Transverse colon (tissue), 4 donors: ENCODE data around the gene HDAC4. TPM values are rescaled to one million over a fixed set of nuclear protein-coding genes. Genes with fewer than 3 reads are reported as not detected.

Experiments
- DNase-seq: peaks from one replicate; pipeline ENCODE4 v3.0.0-alpha.2; 2019
- H3K27ac ChIP-seq, 4 donors: fragments of 200-600 bp; sonication (generic); 2 replicates each; pipeline ENCODE4 v1.5.1; 2016 to 2018; ENCODE audit warnings: inconsistent platforms in 4 of 4
- H3K27me3 ChIP-seq: fragments of 200-600 bp; sonication (generic); 2 replicates; pipeline ENCODE4 v1.5.1; 2017; ENCODE audit warnings: inconsistent platforms
- H3K36me3 ChIP-seq, 4 donors: fragments of 200-600 bp; sonication (generic); 2 replicates each; pipeline ENCODE4 v1.5.1; 2017 to 2019; ENCODE audit warnings: inconsistent platforms in 4 of 4
- H3K4me1 ChIP-seq, 4 donors: fragments of 200-600 bp; sonication (generic); 2 replicates each; pipeline ENCODE4 v1.5.1; 2017 to 2020; ENCODE audit warnings: inconsistent platforms in 4 of 4
- H3K4me3 ChIP-seq, 4 donors: fragments of 200-600 bp; sonication (generic); 1 replicate in 1 of 4; 2 replicates in 3 of 4; pipeline versions ENCODE4 v1.5.1 to v1.6.1; 2017 to 2019; ENCODE audit warnings: inconsistent platforms in 4 of 4
- H3K9me3 ChIP-seq, 2 donors: fragments of 200-600 bp; sonication (generic); 2 replicates each; pipeline ENCODE4 v1.5.1; 2017 to 2019; ENCODE audit warnings: inconsistent platforms in 2 of 2
- EP300 ChIP-seq: sonication (generic); formaldehyde crosslinking; IDR thresholded peaks from one replicate; pipeline ENCODE4 v1.6.1; 2017; ENCODE audit warnings: antibody characterized with exemption, low read depth
- POLR2A ChIP-seq: fragments of 450-650 bp; IDR thresholded peaks from one replicate; pipeline ENCODE4 v1.6.1; 2016; ENCODE audit warnings: antibody characterized with exemption, mild to moderate bottlenecking, moderate library complexity
- POLR2AphosphoS5 ChIP-seq, 3 donors: sonication (generic); formaldehyde crosslinking; IDR thresholded peaks; one replicate each; pipeline ENCODE4 v1.6.1; 2016; ENCODE audit warnings: antibody characterized with exemption in 3 of 3
- WGBS, 2 donors: methylation state at CpG; one replicate each; pipeline ENCODE4 v1.1.5; 2018; ENCODE audit warnings: low coverage in 1 of 2; 5-methylcytosine and 5-hydroxymethylcytosine counted together
- in situ Hi-C, 4 donors: fragments of 200-750 bp; cut with MboI; loops; one replicate each; pipeline versions ENCODE4 v1.15.0 to v1.15.1; 2017; ENCODE audit warnings: low sequenced_read_pairs in 3 of 4, low pct_ligation_motif_present in 1 of 4, low pct_unique_long_range_greater_than_20kb in 1 of 4
- intact Hi-C: fragments of 100-400 bp; cut with DNase I; formaldehyde crosslinking; loops from one replicate; pipeline ENCODE4 v1.15.1; 2023; ENCODE audit warnings: low total_unique reads
- total RNA-seq, 4 donors: library from RNA; depleted of rRNA; stranded (reverse); fragments of >200 nt; gene quantifications; one replicate each; pipeline ENCODE4 v1.1.0, GENCODE V29; 2016
- TF ChIP-seq, protein P1 (sequence below), 5 experiments: fragments of 200-600 bp in 3 of 5; fragments of 450-650 bp in 2 of 5; sonication (generic) in 3 of 5; IDR thresholded peaks; 1 replicate in 2 of 5; 2 replicates in 3 of 5; pipeline ENCODE4 v1.5.1; 2016 to 2017; ENCODE audit warnings: antibody characterized with exemption in 5 of 5, inconsistent platforms in 3 of 5, mild to moderate bottlenecking in 2 of 5, moderate library complexity in 1 of 5

The HDAC4 gene
- total RNA-seq, 4 donors from 2014 or later = 33.9 to 192 (median 112) TPM

DNA sequence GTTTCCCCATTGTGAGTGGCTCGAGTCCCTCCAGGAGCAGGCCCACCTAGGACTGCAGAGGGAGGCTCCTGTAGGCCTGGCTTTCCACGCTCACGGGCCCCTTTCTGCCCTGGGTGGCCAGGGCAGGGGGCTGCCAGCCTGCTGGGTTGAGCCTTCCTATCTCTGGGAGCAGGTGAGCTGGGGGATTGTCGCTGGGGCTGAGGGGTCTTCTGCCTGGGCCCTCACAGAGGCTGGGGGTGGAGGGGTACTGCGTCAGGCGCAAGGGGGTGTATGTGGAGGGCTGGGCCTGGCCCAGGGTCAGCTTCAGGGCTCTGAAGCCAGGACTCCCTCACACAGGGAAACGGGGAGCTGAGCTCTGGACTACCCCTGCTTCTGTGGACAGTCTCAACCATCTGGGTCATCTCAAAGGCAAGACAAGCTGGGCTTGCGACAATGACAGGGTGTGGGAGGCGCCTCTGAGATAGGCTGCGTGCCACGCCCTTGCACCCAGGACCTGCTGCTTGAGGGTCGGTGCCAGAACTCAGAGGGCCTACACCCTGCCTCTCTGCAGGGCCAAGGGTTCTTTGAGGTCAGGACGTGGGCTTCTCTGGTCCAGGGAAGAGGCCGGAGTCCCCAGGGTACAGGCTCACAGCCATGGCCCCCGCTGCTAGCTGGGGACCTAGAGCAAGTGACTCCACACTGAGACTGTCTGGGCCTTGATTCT, 346.9 kb downstream of the HDAC4 start:
- TF ChIP-seq POLR2A (no peak), EP300 (no peak), POLR2AphosphoS5 (IDR thresholded peaks at IDR 0.05) (no peak)
- TF ChIP-seq, protein P1, sequence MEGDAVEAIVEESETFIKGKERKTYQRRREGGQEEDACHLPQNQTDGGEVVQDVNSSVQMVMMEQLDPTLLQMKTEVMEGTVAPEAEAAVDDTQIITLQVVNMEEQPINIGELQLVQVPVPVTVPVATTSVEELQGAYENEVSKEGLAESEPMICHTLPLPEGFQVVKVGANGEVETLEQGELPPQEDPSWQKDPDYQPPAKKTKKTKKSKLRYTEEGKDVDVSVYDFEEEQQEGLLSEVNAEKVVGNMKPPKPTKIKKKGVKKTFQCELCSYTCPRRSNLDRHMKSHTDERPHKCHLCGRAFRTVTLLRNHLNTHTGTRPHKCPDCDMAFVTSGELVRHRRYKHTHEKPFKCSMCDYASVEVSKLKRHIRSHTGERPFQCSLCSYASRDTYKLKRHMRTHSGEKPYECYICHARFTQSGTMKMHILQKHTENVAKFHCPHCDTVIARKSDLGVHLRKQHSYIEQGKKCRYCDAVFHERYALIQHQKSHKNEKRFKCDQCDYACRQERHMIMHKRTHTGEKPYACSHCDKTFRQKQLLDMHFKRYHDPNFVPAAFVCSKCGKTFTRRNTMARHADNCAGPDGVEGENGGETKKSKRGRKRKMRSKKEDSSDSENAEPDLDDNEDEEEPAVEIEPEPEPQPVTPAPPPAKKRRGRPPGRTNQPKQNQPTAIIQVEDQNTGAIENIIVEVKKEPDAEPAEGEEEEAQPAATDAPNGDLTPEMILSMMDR (IDR thresholded peaks at IDR 0.05) = no peak
- H3K4me3 ChIP-seq = no peak overlapping the region
- H3K4me1 ChIP-seq = no peaks in the 10 kb centered on the region
- 91% methylated on average over 14 of the region's 15 CpGs; no CpG with 5 or more reads in 1 of the 2 donors for WGBS, 2 donors
- in situ Hi-C loops (no loop called here), intact Hi-C loops (no loop called here)
- H3K9me3 ChIP-seq = no peaks in the 10 kb centered on the region
- no peak overlapping the region for H3K27ac ChIP-seq
- no peaks in the 10 kb centered on the region for H3K27me3 ChIP-seq
- no peak for DNase-seq
- H3K36me3 ChIP-seq = peaks cover 0 to 32% (median 11%) of the 10 kb centered on the region in 4 donors

DNA sequence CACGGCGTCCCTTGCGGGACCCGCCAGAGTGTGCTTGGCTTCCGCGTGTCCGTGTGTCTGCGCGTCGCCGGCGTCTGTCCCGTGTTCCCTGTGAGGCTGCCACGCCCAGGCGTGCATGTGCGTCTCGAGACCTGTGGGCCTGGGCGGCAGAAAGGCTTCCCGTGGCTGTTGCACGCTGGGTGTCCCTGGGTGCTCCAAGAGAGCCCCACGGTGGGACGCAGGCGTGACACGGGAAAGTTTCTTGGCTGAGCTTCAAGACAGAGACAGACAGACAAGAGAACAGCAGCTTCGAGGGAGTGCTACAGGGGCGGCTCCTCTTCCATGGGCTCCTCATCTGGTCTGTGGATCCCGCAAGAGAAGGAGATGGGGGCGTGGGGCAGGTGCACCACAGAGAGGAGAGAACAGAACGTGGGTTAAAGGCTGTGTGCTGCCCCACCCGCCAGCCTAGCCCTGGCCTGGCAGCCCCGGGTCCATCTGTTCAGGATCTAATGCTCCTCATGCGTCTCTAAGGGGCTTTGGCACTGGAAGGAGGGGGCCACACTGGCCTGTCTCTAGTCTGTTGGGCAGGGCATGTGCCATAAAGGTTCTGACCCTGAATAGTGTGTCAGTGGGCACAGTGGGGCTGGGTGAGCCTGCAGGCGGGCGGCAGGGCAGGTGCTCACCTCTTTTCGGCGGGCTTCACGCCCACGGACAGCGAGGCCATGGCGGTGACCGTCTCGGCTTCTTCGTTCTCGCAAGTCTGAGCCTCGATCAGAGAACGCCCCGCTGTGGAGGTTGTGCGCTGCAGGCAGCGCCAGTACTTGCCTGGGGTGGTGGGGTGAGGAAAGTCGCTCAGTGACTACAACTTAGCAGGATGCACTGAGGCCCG, 347.8 kb downstream of the HDAC4 start:
- Histone ChIP-seq H3K27ac (no peak overlapping the region), H3K27me3 (no peaks in the 10 kb centered on the region), H3K9me3 (no peaks in the 10 kb centered on the region), H3K4me3 (no peak overlapping the region), H3K36me3 (peaks cover 0 to 32% (median 11%) of the 10 kb centered on the region in 4 donors), H3K4me1 (no peaks in the 10 kb centered on the region)
- intact Hi-C loops (no loop called here), in situ Hi-C loops (no loop called here)
- TF ChIP-seq EP300 (no peak), POLR2A (no peak), POLR2AphosphoS5 (IDR thresholded peaks at IDR 0.05) (no peak)
- TF ChIP-seq, protein P1 (IDR thresholded peaks at IDR 0.05) = no peak
- no peak for DNase-seq
- WGBS, 2 donors = 96% methylated on average over 51 of the region's 51 CpGs; no CpG with 5 or more reads in 1 of the 2 donors

DNA sequence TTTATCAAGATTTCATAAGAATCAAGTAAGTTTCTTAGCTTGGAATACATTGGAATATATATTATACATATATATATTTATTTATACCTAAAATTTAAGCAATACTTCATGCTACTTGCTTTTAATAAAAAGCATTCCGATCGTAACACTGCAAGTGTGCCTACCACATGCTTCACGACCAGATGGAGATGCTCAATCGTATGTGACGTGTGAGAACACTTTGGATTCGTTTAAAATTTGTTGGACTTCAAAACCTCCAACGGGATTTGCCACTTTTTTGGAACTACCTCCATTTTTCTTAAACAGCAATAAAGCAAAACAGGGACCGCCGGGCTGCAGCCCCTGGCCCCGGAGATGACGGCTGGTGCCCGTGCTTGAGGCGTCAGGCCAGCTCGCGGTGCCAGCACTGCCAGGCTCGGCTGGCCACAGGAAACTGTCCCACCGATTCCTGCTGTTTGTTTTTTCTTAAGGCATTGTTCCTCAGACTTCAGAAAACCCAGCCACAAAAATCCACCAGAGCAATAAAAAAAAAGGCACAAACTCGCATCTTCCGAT, 348.9 kb downstream of the HDAC4 start:
- 91 to 96% methylated on average over 9 to 19 of the region's 19 CpGs for WGBS, 2 donors
- Histone ChIP-seq H3K4me1 (no peaks in the 10 kb centered on the region), H3K9me3 (no peaks in the 10 kb centered on the region), H3K27ac (no peak overlapping the region), H3K4me3 (no peak overlapping the region), H3K27me3 (no peaks in the 10 kb centered on the region), H3K36me3 (peaks cover 0 to 32% (median 11%) of the 10 kb centered on the region in 4 donors)
- intact Hi-C loops (no loop called here), in situ Hi-C loops (no loop called here)
- TF ChIP-seq POLR2AphosphoS5 (IDR thresholded peaks at IDR 0.05) (no peak), EP300 (no peak), POLR2A (no peak)
- TF ChIP-seq, protein P1 (IDR thresholded peaks at IDR 0.05) = no peak
- no peak for DNase-seq

DNA sequence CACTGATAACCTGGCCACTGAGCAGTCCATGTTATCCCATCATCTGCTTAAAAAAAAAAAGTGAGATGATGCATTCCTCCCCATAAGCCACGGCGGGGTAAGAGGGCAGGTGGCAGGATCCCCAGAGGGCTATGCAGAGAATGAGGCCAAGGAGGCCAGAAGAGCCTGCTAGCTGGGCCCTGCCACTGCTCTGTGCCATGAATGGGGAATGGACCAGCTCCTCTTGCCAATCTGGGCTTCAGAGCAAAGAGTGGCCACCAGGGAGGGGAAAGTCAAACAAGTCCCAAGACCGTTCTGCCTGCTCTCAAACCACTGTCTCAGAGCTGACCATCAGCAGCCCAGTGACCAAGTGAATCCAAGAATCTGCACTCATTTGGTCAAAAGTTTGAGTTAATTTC, 350.6 kb downstream of the HDAC4 start:
- in situ Hi-C loops (no loop called here), intact Hi-C loops (no loop called here)
- H3K27me3 ChIP-seq = no peaks in the 10 kb centered on the region
- no peak overlapping the region for H3K4me3 ChIP-seq
- WGBS, 2 donors = 60 to 96% methylated on average over 1 to 3 of the region's 3 CpGs
- H3K36me3 ChIP-seq = peaks cover 0 to 32% (median 11%) of the 10 kb centered on the region in 4 donors
- H3K4me1 ChIP-seq = no peaks in the 10 kb centered on the region
- no peak for TF ChIP-seq EP300
- no peak for TF ChIP-seq POLR2A
- no peak for TF ChIP-seq POLR2AphosphoS5 (IDR thresholded peaks at IDR 0.05)
- no peak overlapping the region for H3K27ac ChIP-seq
- no peak for DNase-seq
- no peaks in the 10 kb centered on the region for H3K9me3 ChIP-seq
